Liver (tissue), 9 donors: Measurements from ENCODE around the gene EIF2B5. TPM values are rescaled to one million over a fixed set of nuclear protein-coding genes. Genes with fewer than 3 reads are reported as not detected.

Source experiments
- DNase-seq: peaks from one replicate; pipeline ENCODE4 v3.0.0-alpha.2; 2017; ENCODE audit warnings: low spot score
- H3K27ac ChIP-seq, 2 donors: one replicate each; pipeline ENCODE4 v1.7.0; 2013; ENCODE audit warnings: inconsistent platforms in 2 of 2, low read length in 2 of 2, control low read depth in 1 of 2, low read depth in 1 of 2, mild to moderate bottlenecking in 1 of 2
- H3K27me3 ChIP-seq, 4 donors: one replicate each; pipeline versions ENCODE4 v1.6.1 to v1.7.0; 2013; ENCODE audit warnings: low read length in 3 of 4, inconsistent platforms in 1 of 4, mild to moderate bottlenecking in 1 of 4, moderate library complexity in 1 of 4; ENCODE audit not compliant: control insufficient read depth in 4 of 4, insufficient read depth in 4 of 4
- H3K36me3 ChIP-seq, 4 donors: one replicate each; pipeline versions ENCODE4 v1.6.1 to v1.7.0; 2013; ENCODE audit warnings: low read length in 3 of 4, mild to moderate bottlenecking in 3 of 4, low read depth in 1 of 4, moderate library complexity in 1 of 4; ENCODE audit not compliant: control insufficient read depth in 4 of 4, insufficient read depth in 3 of 4
- H3K4me1 ChIP-seq, 4 donors: one replicate each; pipeline versions ENCODE4 v1.6.1 to v1.7.0; 2013; ENCODE audit warnings: low read length in 3 of 4, mild to moderate bottlenecking in 3 of 4, moderate library complexity in 1 of 4; ENCODE audit not compliant: control insufficient read depth in 4 of 4, insufficient read depth in 4 of 4
- H3K4me3 ChIP-seq, 3 donors: one replicate each; pipeline versions ENCODE4 v1.6.1 to v1.7.0; 2013; ENCODE audit warnings: low read length in 3 of 3, control low read depth in 1 of 3, low read depth in 1 of 3, mild to moderate bottlenecking in 1 of 3
- H3K9ac ChIP-seq, 2 donors: one replicate each; pipeline ENCODE4 v1.7.0; 2013; ENCODE audit warnings: low read length in 2 of 2, mild to moderate bottlenecking in 2 of 2, moderate library complexity in 2 of 2, control low read depth in 1 of 2, low read depth in 1 of 2
- H3K9me3 ChIP-seq, 4 donors: one replicate each; pipeline versions ENCODE4 v1.6.1 to v1.7.0; 2013; ENCODE audit warnings: low read length in 3 of 4; ENCODE audit not compliant: control insufficient read depth in 4 of 4
- ATF3 ChIP-seq: IDR thresholded peaks from 2 replicates; pipeline ENCODE4 v1.6.1; 2016; ENCODE audit warnings: antibody characterized with exemption
- CTCF ChIP-seq: fragments of 150-350 bp; IDR thresholded peaks from 2 replicates; pipeline ENCODE4 v1.5.1; 2017; ENCODE audit warnings: improper control_type of control experiment, low read depth, low read length; ENCODE audit not compliant: missing input control
- EGR1 ChIP-seq, 2 donors: IDR thresholded peaks; 2 replicates each; pipeline ENCODE4 v1.6.1; 2016 to 2018; ENCODE audit warnings: antibody characterized with exemption in 2 of 2, low read depth in 2 of 2
- FOXA1 ChIP-seq: IDR thresholded peaks from 2 replicates; pipeline ENCODE4 v1.6.1; 2016; ENCODE audit warnings: antibody characterized with exemption
- FOXA2 ChIP-seq: IDR thresholded peaks from 2 replicates; pipeline ENCODE4 v1.6.1; 2016; ENCODE audit warnings: antibody characterized with exemption
- GABPA ChIP-seq, 2 donors: IDR thresholded peaks in 1 of 2; conservative IDR thresholded peaks in 1 of 2; 2 replicates each; pipeline ENCODE4 v1.6.1; 2016; ENCODE audit warnings: antibody characterized with exemption in 2 of 2, mild to moderate bottlenecking in 1 of 2, moderate library complexity in 1 of 2
- HNF4A ChIP-seq, 2 donors: conservative IDR thresholded peaks; 2 replicates each; pipeline ENCODE4 v1.6.1; 2016; ENCODE audit warnings: antibody characterized with exemption in 2 of 2, mild to moderate bottlenecking in 2 of 2
- HNF4G ChIP-seq: IDR thresholded peaks from 2 replicates; pipeline ENCODE4 v1.6.1; 2016; ENCODE audit warnings: antibody characterized with exemption
- JUND ChIP-seq, 2 donors: IDR thresholded peaks; 2 replicates each; pipeline ENCODE4 v1.6.1; 2016; ENCODE audit warnings: antibody characterized with exemption in 2 of 2
- NR2F2 ChIP-seq: IDR thresholded peaks from 2 replicates; pipeline ENCODE4 v1.6.1; 2016; ENCODE audit warnings: antibody characterized with exemption
- RAD21 ChIP-seq, 2 donors: IDR thresholded peaks; 2 replicates each; pipeline ENCODE4 v1.6.1; 2016; ENCODE audit warnings: antibody characterized with exemption in 2 of 2, mild to moderate bottlenecking in 2 of 2
- RXRA ChIP-seq, 2 donors: IDR thresholded peaks; 2 replicates each; pipeline ENCODE4 v1.6.1; 2017 to 2018; ENCODE audit warnings: antibody characterized with exemption in 2 of 2, mild to moderate bottlenecking in 1 of 2
- SP1 ChIP-seq: IDR thresholded peaks from 2 replicates; pipeline ENCODE4 v1.6.1; 2018; ENCODE audit warnings: antibody characterized with exemption, mild to moderate bottlenecking
- TAF1 ChIP-seq: conservative IDR thresholded peaks from 2 replicates; pipeline ENCODE4 v1.6.1; 2016; ENCODE audit warnings: antibody characterized with exemption, mild to moderate bottlenecking
- YY1 ChIP-seq: IDR thresholded peaks from 2 replicates; pipeline ENCODE4 v1.6.1; 2016; ENCODE audit warnings: antibody characterized with exemption, mild to moderate bottlenecking
- ZBTB33 ChIP-seq: IDR thresholded peaks from 2 replicates; pipeline ENCODE4 v1.6.1; 2016; ENCODE audit warnings: antibody characterized with exemption
- WGBS: extraction: QIAGEN DNeasy Blood & Tissue Kit; methylation state at CpG from one replicate; pipeline ENCODE4 v1.1.7; 2013; 5-methylcytosine and 5-hydroxymethylcytosine counted together
- polyA plus RNA-seq, 2 donors: library from polyadenylated mRNA; stranded (reverse) in 1 of 2; unstranded in 1 of 2; fragments of 200-250 nt in 1 of 2; fragments of >200 nt in 1 of 2; fragmentation: Nextera tagmentation in 1 of 2; extraction: Ambion mirVana in 1 of 2; gene quantifications; one replicate each; pipeline versions ENCODE4 v1.2.1 to v1.2.3, GENCODE V29; 2013 to 2015
- total RNA-seq, 2 donors: library from RNA; depleted of rRNA; stranded (reverse); fragments of >200 nt; gene quantifications; one replicate each; pipeline ENCODE4 v1.2.3, GENCODE V29; 2014
- donor health status: healthy.
- donor health status: healthy.
- donor health status: healthy.
- donor health status: healthy.
- donor health status: healthy.

Gene EIF2B5
- total and polyA plus RNA-seq, 4 donors = 19.0 to 34.3 (median 24.4) TPM

- DNase-seq = no peak
- no peak overlapping the region for H3K9ac ChIP-seq
- TF ChIP-seq JUND (IDR thresholded peaks at IDR 0.05) = no peak
- TF ChIP-seq ATF3 = no peak
- no peak for TF ChIP-seq TAF1
- TF ChIP-seq RAD21 (IDR thresholded peaks at IDR 0.05) = no peak
- TF ChIP-seq NR2F2 = no peak
- TF ChIP-seq SP1 = no peak
- TF ChIP-seq CTCF = no peak
- TF ChIP-seq HNF4A (conservative IDR thresholded peaks at IDR 0.05) = no peak
- TF ChIP-seq FOXA1 = no peak
- no peak for TF ChIP-seq HNF4G
- no peak for TF ChIP-seq FOXA2
- no peak for TF ChIP-seq ZBTB33
- TF ChIP-seq YY1 = no peak
- no peak for TF ChIP-seq RXRA (IDR thresholded peaks at IDR 0.05)
- TF ChIP-seq EGR1 (IDR thresholded peaks at IDR 0.05; ENCODE audit: low read depth in 2 of 2) = no peak
- H3K36me3 ChIP-seq = peaks cover 15 to 74% (median 51%) of the 10 kb centered on the region in 4 donors
- no peaks in the 10 kb centered on the region for H3K27me3 ChIP-seq
- no peak overlapping the region for H3K4me3 ChIP-seq
- 97% methylated on average over 8 of the region's 8 CpGs for WGBS
- no peaks in the 10 kb centered on the region for H3K9me3 ChIP-seq
- H3K4me1 ChIP-seq = no peaks in the 10 kb centered on the region
- H3K27ac ChIP-seq = no peak overlapping the region
Measured at GRCh38 chr3:184167786-184168185, 32.6 kb downstream of the EIF2B5 start.

GRCh38 chr3:184168363-184169120 is 33.4 kb downstream of the EIF2B5 start:
- Histone ChIP-seq H3K27me3 (no peaks in the 10 kb centered on the region), H3K36me3 (peaks cover 15 to 73% (median 48%) of the 10 kb centered on the region in 4 donors), H3K4me3 (no peak overlapping the region), H3K9ac (no peak overlapping the region), H3K9me3 (no peaks in the 10 kb centered on the region), H3K4me1 (no peaks in the 10 kb centered on the region), H3K27ac (no peak overlapping the region)
- WGBS = 94% methylated on average over 9 of the region's 9 CpGs
- no peak for DNase-seq
- TF ChIP-seq RAD21 (IDR thresholded peaks at IDR 0.05) (no peak), CTCF (no peak), NR2F2 (no peak), EGR1 (IDR thresholded peaks at IDR 0.05; ENCODE audit: low read depth in 2 of 2) (no peak), HNF4A (conservative IDR thresholded peaks at IDR 0.05) (no peak), FOXA2 (no peak), GABPA (IDR thresholded peaks at IDR 0.05 in 1 of 2, conservative IDR thresholded peaks at IDR 0.05 in 1 of 2) (no peak), TAF1 (no peak), YY1 (no peak)
